Kidney capillary endothelial cell (primary cell): Measurements from ENCODE around the gene RLN2.
"Not testable (repeated sequence)": the region's sequence is repeated elsewhere in the genome, so short reads cannot be mapped to it uniquely, and the experiment has no call there.

ENCODE experiments used
- DNase-seq: peaks from one replicate; pipeline ENCODE4 v3.0.0-alpha.2; 2018; ENCODE audit warnings: low spot score

Gene RLN2

GRCh38 chr9:5303840-5304795, at the start of gene RLN2:
Gene RLN2 (minus strand): TSS chr9:5304716. CDS start chr9:5304580, 136 bp downstream.
- DNase-seq: not testable (repeated sequence)

GRCh38 chr9:5354184-5354583, 49.7 kb upstream of the RLN2 start:
- DNase-seq: no peak

GRCh38 chr9:5352637-5353248, 48.2 kb upstream of the RLN2 start:
- no peak for DNase-seq

GRCh38 chr9:5338992-5339981, 34.8 kb upstream of the RLN2 start, which contains the start of gene RLN1:
Gene RLN1 (minus strand): TSS chr9:5339876. CDS start chr9:5339746, 130 bp downstream.
- DNase-seq: not testable (repeated sequence)

- DNase-seq: no peak
Measured at GRCh38 chr9:5336688-5337087, 32.2 kb upstream of the RLN2 start.

- not testable (repeated sequence) for DNase-seq
Measured at GRCh38 chr9:5331276-5331675, 26.8 kb upstream of the RLN2 start.

- no peak for DNase-seq
Measured at GRCh38 chr9:5326893-5327548, 22.5 kb upstream of the RLN2 start.

- DNase-seq: no peak
Measured at GRCh38 chr9:5326187-5326586, 21.7 kb upstream of the RLN2 start.

- DNase-seq: not testable (repeated sequence)
Measured at GRCh38 chr9:5321601-5322000, 17.1 kb upstream of the RLN2 start.

- DNase-seq: no peak
Measured at GRCh38 chr9:5321058-5321457, 16.5 kb upstream of the RLN2 start.

- DNase-seq: not testable (repeated sequence)
Measured at GRCh38 chr9:5316406-5316805, 11.9 kb upstream of the RLN2 start.

GRCh38 chr9:5315187-5315923, 10.8 kb upstream of the RLN2 start:
- DNase-seq: no peak

GRCh38 chr9:5310851-5311250, 6.3 kb upstream of the RLN2 start:
- no peak for DNase-seq

- DNase-seq: no peak
Measured at GRCh38 chr9:5305741-5306140, 1.2 kb upstream of the RLN2 start.

GRCh38 chr9:5301544-5301943, 3.0 kb downstream of the RLN2 start:
- DNase-seq: no peak

GRCh38 chr9:5292141-5292540, 12.4 kb downstream of the RLN2 start:
- DNase-seq: no peak

- no peak for DNase-seq
Measured at GRCh38 chr9:5288591-5288990, 15.9 kb downstream of the RLN2 start.

- DNase-seq: no peak
Measured at GRCh38 chr9:5286262-5286661, 18.3 kb downstream of the RLN2 start.

GRCh38 chr9:5278486-5278885, 26.0 kb downstream of the RLN2 start:
- no peak for DNase-seq

- DNase-seq: no peak
Measured at GRCh38 chr9:5274770-5275169, 29.7 kb downstream of the RLN2 start.

- peak; percentile 95 for DNase-seq
Measured at GRCh38 chr9:5269249-5269715, 35.2 kb downstream of the RLN2 start.
